Osteoblast (primary cell): ENCODE measurements around the gene HNRNPM. TPM values are rescaled to one million over a fixed set of nuclear protein-coding genes. Genes with fewer than 3 reads are reported as not detected.

Experiments used
- DNase-seq: peaks from one replicate; pipeline ENCODE4 v3.0.0; 2011; ENCODE audit warnings: low spot score, mixed read lengths; ENCODE audit not compliant: insufficient read length; ENCODE audit errors: missing footprints
- H2AFZ ChIP-seq: 2 replicates; pipeline ENCODE4 v1.6.0; 2011; ENCODE audit warnings: mild to moderate bottlenecking, low read length
- H3K27ac ChIP-seq: 2 replicates; pipeline ENCODE4 v1.5.1; 2011; ENCODE audit warnings: mild to moderate bottlenecking, low read depth, low read length, moderate library complexity
- H3K27me3 ChIP-seq: 2 replicates; pipeline ENCODE4 v1.6.0; 2012; ENCODE audit warnings: mild to moderate bottlenecking, control low read depth, inconsistent platforms, low read length, moderate library complexity; ENCODE audit not compliant: insufficient read depth
- H3K36me3 ChIP-seq: 2 replicates; pipeline ENCODE4 v1.5.1; 2011; ENCODE audit warnings: mild to moderate bottlenecking, low read length, control low read depth, moderate library complexity; ENCODE audit not compliant: insufficient read depth
- H3K4me1 ChIP-seq: 2 replicates; pipeline ENCODE4 v1.5.1; 2011; ENCODE audit warnings: mild to moderate bottlenecking, low read length, control low read depth, moderate library complexity; ENCODE audit not compliant: insufficient read depth
- H3K4me2 ChIP-seq: 2 replicates; pipeline ENCODE4 v1.6.0; 2011; ENCODE audit warnings: mild to moderate bottlenecking, low read length; ENCODE audit not compliant: insufficient read depth
- H3K4me3 ChIP-seq: fragments of 200-600 bp; sonication (generic); 3 replicates; pipeline ENCODE4 v1.5.1; 2012; ENCODE audit warnings: mild to moderate bottlenecking, low read length, inconsistent platforms; ENCODE audit not compliant: insufficient read depth
- H3K79me2 ChIP-seq: 2 replicates; pipeline ENCODE4 v1.6.0; 2012; ENCODE audit warnings: mild to moderate bottlenecking, low read length, control low read depth, inconsistent platforms; ENCODE audit not compliant: insufficient read depth
- H3K9me3 ChIP-seq: 2 replicates; pipeline ENCODE4 v1.5.1; 2011; ENCODE audit warnings: low read depth, low read length, control low read depth
- H4K20me1 ChIP-seq: 2 replicates; pipeline ENCODE4 v1.6.0; 2012; ENCODE audit warnings: mild to moderate bottlenecking, low read length, control low read depth; ENCODE audit not compliant: insufficient read depth
- total RNA-seq: library from RNA; depleted of rRNA; stranded (reverse); fragments of >200 nt; gene quantifications from 2 replicates; pipeline ENCODE4 v1.2.3, GENCODE V29; 2012
- TF ChIP-seq, protein P1 (sequence below): IDR thresholded peaks from 2 replicates; pipeline ENCODE4 v1.5.1; 2011; ENCODE audit warnings: mild to moderate bottlenecking, low read depth, low read length, moderate library complexity; ENCODE audit errors: extremely low read depth

HNRNPM gene
- total RNA-seq, 1 donor = 39.4 TPM

DNA sequence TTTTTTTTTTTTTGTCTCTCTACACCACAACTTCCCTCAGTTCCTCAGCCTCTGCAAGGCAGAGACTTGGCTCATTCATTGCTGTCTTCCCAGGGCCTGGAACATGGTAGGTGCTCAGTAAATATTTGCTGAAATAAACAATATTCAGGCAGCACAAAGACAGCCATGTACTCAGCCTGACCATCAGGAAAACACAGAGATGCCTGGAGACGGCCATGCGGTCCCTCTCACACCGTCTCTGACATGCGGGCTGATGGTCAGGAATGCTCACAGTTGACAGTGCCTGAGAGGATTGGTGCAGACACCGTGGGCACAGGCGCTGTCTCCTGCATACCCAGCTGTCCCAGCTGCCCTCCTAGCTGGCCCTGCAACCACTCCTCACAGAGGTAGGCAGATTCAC lies 56.7 kb downstream of the HNRNPM start:
- Histone ChIP-seq H3K9me3 (no peaks in the 10 kb centered on the region), H4K20me1 (no peaks in the 10 kb centered on the region), H3K27ac (no peak overlapping the region), H3K79me2 (no peaks in the 10 kb centered on the region), H3K4me1 (peaks cover 8% of the 10 kb centered on the region), H3K36me3 (no peaks in the 10 kb centered on the region), H2AFZ (no peak overlapping the region), H3K4me2 (no peak overlapping the region), H3K4me3 (no peak overlapping the region), H3K27me3 (no peaks in the 10 kb centered on the region)
- TF ChIP-seq, protein P1, sequence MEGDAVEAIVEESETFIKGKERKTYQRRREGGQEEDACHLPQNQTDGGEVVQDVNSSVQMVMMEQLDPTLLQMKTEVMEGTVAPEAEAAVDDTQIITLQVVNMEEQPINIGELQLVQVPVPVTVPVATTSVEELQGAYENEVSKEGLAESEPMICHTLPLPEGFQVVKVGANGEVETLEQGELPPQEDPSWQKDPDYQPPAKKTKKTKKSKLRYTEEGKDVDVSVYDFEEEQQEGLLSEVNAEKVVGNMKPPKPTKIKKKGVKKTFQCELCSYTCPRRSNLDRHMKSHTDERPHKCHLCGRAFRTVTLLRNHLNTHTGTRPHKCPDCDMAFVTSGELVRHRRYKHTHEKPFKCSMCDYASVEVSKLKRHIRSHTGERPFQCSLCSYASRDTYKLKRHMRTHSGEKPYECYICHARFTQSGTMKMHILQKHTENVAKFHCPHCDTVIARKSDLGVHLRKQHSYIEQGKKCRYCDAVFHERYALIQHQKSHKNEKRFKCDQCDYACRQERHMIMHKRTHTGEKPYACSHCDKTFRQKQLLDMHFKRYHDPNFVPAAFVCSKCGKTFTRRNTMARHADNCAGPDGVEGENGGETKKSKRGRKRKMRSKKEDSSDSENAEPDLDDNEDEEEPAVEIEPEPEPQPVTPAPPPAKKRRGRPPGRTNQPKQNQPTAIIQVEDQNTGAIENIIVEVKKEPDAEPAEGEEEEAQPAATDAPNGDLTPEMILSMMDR = no peak
- DNase-seq = peak; percentile 50

DNA sequence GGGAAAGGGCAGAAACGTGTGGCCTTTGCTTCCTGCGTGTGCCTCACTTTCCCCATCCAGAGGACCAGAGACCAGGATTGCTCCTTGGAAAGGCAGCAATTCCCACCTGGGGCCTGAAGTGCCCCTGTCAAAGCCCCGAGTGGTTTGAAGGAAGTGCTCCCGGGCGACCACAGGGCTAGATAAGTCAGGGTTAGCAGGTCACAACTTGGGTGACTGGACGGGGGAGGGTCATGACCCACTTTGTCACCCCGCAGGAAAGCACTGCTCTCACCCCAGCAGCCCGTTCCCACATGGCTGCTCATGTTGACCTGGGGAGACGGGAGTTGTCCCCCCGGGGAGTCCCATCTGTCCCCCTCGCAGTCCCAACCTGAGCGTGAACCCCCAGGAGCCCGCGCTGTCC lies 57.2 kb downstream of the HNRNPM start:
- Histone ChIP-seq H3K36me3 (no peaks in the 10 kb centered on the region), H3K79me2 (no peaks in the 10 kb centered on the region), H3K27ac (no peak overlapping the region), H4K20me1 (no peaks in the 10 kb centered on the region), H3K4me1 (peaks cover 10% of the 10 kb centered on the region), H3K4me3 (no peak overlapping the region), H3K27me3 (no peaks in the 10 kb centered on the region), H3K9me3 (no peaks in the 10 kb centered on the region), H2AFZ (no peak overlapping the region), H3K4me2 (no peak overlapping the region)
- DNase-seq = peak; percentile 79
- TF ChIP-seq, protein P1 = no peak

DNA sequence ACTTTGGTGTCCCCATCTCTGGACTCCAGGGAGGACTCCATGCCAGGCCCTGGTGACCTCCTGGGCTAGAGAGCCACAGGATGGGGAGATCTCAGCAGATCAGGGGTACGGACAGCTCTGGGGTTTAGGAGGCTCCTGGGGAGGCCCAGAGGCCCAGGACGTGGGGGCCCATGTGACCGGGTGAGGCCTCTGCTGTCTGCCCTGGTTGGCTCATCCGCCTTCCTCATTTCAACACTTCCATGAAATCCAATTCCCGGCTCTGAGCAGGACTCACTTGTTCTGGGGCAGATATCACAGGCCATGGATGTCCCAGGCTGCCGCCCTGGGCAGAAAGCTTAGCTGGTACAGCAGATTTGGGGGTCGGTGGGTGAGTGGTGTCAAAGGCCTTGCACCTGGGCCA lies 58.7 kb downstream of the HNRNPM start:
- H3K4me1 ChIP-seq = peaks cover 10% of the 10 kb centered on the region
- H3K79me2 ChIP-seq = no peaks in the 10 kb centered on the region
- no peaks in the 10 kb centered on the region for H3K36me3 ChIP-seq
- no peak overlapping the region for H3K27ac ChIP-seq
- no peaks in the 10 kb centered on the region for H4K20me1 ChIP-seq
- no peak overlapping the region for H2AFZ ChIP-seq
- peak; percentile 27 for DNase-seq
- H3K27me3 ChIP-seq = no peaks in the 10 kb centered on the region
- H3K9me3 ChIP-seq = no peaks in the 10 kb centered on the region
- H3K4me3 ChIP-seq = no peak overlapping the region
- no peak overlapping the region for H3K4me2 ChIP-seq
- TF ChIP-seq, protein P1 = no peak

DNA sequence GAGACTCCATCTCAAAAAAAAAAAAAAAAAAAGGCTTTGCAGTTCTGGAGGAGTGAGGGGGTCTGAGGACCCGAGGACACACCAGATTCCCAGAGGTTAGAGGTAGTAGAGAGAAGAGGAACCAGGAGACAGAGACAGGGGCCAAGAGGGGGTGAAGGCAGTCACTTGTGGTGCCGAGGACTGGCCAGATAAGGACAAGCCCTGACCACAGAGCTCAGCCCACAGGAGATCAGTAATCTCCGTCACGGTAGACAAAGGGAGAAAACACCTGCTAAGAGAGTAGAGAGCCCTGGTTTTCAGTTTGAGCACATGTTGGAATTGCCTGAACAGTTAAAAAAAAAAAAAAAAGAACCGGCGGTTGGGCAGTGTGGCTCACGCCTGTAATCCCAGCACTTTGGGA lies 59.4 kb downstream of the HNRNPM start:
- no peaks in the 10 kb centered on the region for H3K79me2 ChIP-seq
- no peaks in the 10 kb centered on the region for H3K27me3 ChIP-seq
- peaks cover 10% of the 10 kb centered on the region for H3K4me1 ChIP-seq
- no peaks in the 10 kb centered on the region for H3K36me3 ChIP-seq
- no peak overlapping the region for H2AFZ ChIP-seq
- no peaks in the 10 kb centered on the region for H3K9me3 ChIP-seq
- TF ChIP-seq, protein P1 = no peak
- DNase-seq = peak; percentile 76
- H3K27ac ChIP-seq = no peak overlapping the region
- H3K4me2 ChIP-seq = no peak overlapping the region
- no peaks in the 10 kb centered on the region for H4K20me1 ChIP-seq
- H3K4me3 ChIP-seq = no peak overlapping the region
